GM23248 (cell line): ENCODE measurements around the gene COX7A2. TPM values are rescaled to one million over a fixed set of nuclear protein-coding genes. Genes with fewer than 3 reads are reported as not detected.

Source experiments
- DNase-seq: peaks from one replicate; pipeline ENCODE4 v3.0.0-alpha.2; 2015
- H2AFZ ChIP-seq: fragments of 200-600 bp; sonication (generic); 2 replicates; pipeline ENCODE4 v1.6.1; 2016; ENCODE audit warnings: antibody characterized with exemption
- H3F3A ChIP-seq: fragments of 200-600 bp; sonication (generic); 2 replicates; pipeline ENCODE4 v1.6.1; 2016; ENCODE audit warnings: mild to moderate bottlenecking, antibody characterized with exemption, mixed run types; ENCODE audit not compliant: insufficient read depth
- H3K27ac ChIP-seq: fragments of 200-600 bp; sonication (generic); 2 replicates; pipeline ENCODE4 v1.5.1; 2016; ENCODE audit warnings: mild to moderate bottlenecking
- H3K27me3 ChIP-seq: fragments of 200-600 bp; sonication (generic); replicated peaks from 2 replicates; pipeline ENCODE4 v1.6.1; 2016; ENCODE audit warnings: mild to moderate bottlenecking; ENCODE audit not compliant: insufficient read depth
- H3K36me3 ChIP-seq: fragments of 200-600 bp; sonication (generic); 2 replicates; pipeline ENCODE4 v1.6.1; 2016; ENCODE audit warnings: low read depth, mild to moderate bottlenecking
- H3K4me1 ChIP-seq: fragments of 200-600 bp; sonication (generic); 2 replicates; pipeline ENCODE4 v1.6.1; 2016; ENCODE audit warnings: mild to moderate bottlenecking; ENCODE audit not compliant: insufficient read depth
- H3K4me2 ChIP-seq: fragments of 200-600 bp; sonication (generic); one replicate; pipeline ENCODE4 v1.6.1; 2016; ENCODE audit warnings: mild to moderate bottlenecking; ENCODE audit not compliant: unreplicated experiment
- H3K4me3 ChIP-seq: fragments of 200-600 bp; sonication (generic); 2 replicates; pipeline ENCODE4 v1.5.1; 2016; ENCODE audit warnings: mild to moderate bottlenecking
- H3K79me2 ChIP-seq: fragments of 200-600 bp; sonication (generic); 2 replicates; pipeline ENCODE4 v1.6.1; 2016; ENCODE audit warnings: mild to moderate bottlenecking; ENCODE audit not compliant: insufficient read depth
- H3K9ac ChIP-seq: fragments of 200-600 bp; sonication (generic); 2 replicates; pipeline ENCODE4 v1.6.1; 2016; ENCODE audit warnings: mild to moderate bottlenecking
- H3K9me2 ChIP-seq: fragments of 200-600 bp; sonication (generic); 2 replicates; pipeline ENCODE4 v1.6.1; 2016; ENCODE audit warnings: mixed run types, mild to moderate bottlenecking, moderate library complexity; ENCODE audit not compliant: insufficient read depth
- H3K9me3 ChIP-seq: fragments of 200-600 bp; sonication (generic); one replicate; pipeline ENCODE4 v1.6.1; 2017; ENCODE audit warnings: low read depth
- H4K20me1 ChIP-seq: fragments of 200-600 bp; sonication (generic); 2 replicates; pipeline ENCODE4 v1.6.0; 2016; ENCODE audit not compliant: insufficient read depth
- EZH2 ChIP-seq: fragments of 200-600 bp; sonication (generic); IDR thresholded peaks from 2 replicates; pipeline ENCODE4 v1.6.1; 2018; ENCODE audit warnings: antibody characterized with exemption, mild to moderate bottlenecking; ENCODE audit not compliant: insufficient read depth, poor library complexity, severe bottlenecking
- EZH2phosphoT487 ChIP-seq: fragments of 200-600 bp; sonication (generic); IDR thresholded peaks from 2 replicates; pipeline ENCODE4 v1.6.1; 2018; ENCODE audit warnings: antibody characterized with exemption, moderate library complexity, mild to moderate bottlenecking, low read depth; ENCODE audit not compliant: insufficient read depth
- WGBS, 2 experiments: methylation state at CpG; one replicate each; pipeline ENCODE4 v1.1.6; 2015 to 2017; ENCODE audit warnings: low lambda C conversion rate in 2 of 2, low coverage in 1 of 2; ENCODE audit errors: missing lambda C conversion rate in 2 of 2; 5-methylcytosine and 5-hydroxymethylcytosine counted together
- in situ Hi-C: fragments of 300-500 bp; cut with MboI; formaldehyde crosslinking; loops from 2 replicates; pipeline ENCODE4 v1.15.0; 2020
- polyA plus RNA-seq: library from polyadenylated mRNA; unstranded; fragments of >200 nt; fragmentation: Nextera tagmentation; extraction: Ambion mirVana; gene quantifications from 2 replicates; pipeline ENCODE4 v1.2.1, GENCODE V29; 2016
- total RNA-seq: library from RNA; depleted of rRNA; stranded (reverse); fragments of >200 nt; shearing (Covaris generic); gene quantifications from 2 replicates; pipeline ENCODE4 v1.2.3, GENCODE V29; 2014

The COX7A2 gene
- total and polyA plus RNA-seq, 2 experiments from 2014 or later: 166 to 666 TPM

DNA sequence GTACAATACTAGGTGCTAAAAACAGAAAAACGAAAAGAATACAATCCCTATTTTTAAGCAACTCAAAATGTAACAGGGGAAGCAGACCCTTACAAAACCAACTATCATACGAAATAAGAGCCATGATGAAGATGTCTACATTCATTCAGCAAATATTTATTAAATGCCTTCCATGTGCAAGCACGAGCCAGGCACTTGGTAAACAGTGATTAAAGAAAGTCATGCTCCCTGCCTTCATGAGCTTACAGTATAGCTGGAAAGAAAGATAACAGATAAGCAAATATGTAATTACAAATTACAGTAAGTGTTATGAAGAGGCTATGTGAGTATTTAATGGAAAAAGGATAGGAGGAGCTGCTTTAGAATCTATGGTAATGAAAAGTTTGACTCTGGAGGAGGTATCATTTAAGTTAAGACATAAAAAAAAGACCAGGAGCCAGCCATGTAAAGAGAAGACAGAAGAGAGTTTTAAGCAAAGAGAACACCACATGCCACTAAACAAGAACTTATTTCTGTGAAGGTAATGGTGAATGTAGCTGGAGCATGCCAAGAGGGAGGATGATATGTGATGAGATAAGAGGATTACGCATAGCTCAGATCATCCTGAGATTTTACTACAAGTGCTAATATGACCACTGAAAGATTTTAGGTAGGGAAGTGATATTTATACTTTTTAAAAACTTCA, 19.3 kb upstream of the COX7A2 start:
- Histone ChIP-seq H3F3A (peaks cover 6% of the 10 kb centered on the region; the same call in 1 of the 2 replicates), H3K4me1 (peaks cover 11% of the 10 kb centered on the region), H4K20me1 (peaks cover 10% of the 10 kb centered on the region; the same call in 1 of the 2 replicates), H3K27ac (no peak overlapping the region), H2AFZ (no peak overlapping the region), H3K9me3 (no peaks in the 10 kb centered on the region), H3K9ac (no peak overlapping the region; the same call in 1 of the 2 replicates), H3K4me2 (no peak overlapping the region), H3K9me2 (no peaks in the 10 kb centered on the region), H3K27me3 (no peaks in the 10 kb centered on the region), H3K79me2 (peaks cover 91% of the 10 kb centered on the region), H3K36me3 (peaks cover 36% of the 10 kb centered on the region), H3K4me3 (no peak overlapping the region)
- TF ChIP-seq EZH2phosphoT487: no peak
- TF ChIP-seq EZH2: no peak
- in situ Hi-C loops: no loop called here
- 88% methylated on average over 4 of the region's 4 CpGs for WGBS, 2 experiments
- no peak for DNase-seq

GRCh38 chr6:75261299-75261698, 17.7 kb upstream of the COX7A2 start:
- Histone ChIP-seq H3F3A (no peaks in the 10 kb centered on the region), H4K20me1 (peaks cover under 1% of the 10 kb centered on the region; the same call in 1 of the 2 replicates), H3K4me1 (no peaks in the 10 kb centered on the region), H3K4me3 (no peak overlapping the region), H3K9ac (no peak overlapping the region), H3K36me3 (peaks cover 36% of the 10 kb centered on the region), H2AFZ (no peak overlapping the region), H3K4me2 (no peak overlapping the region), H3K9me2 (no peaks in the 10 kb centered on the region), H3K9me3 (no peaks in the 10 kb centered on the region), H3K79me2 (peaks cover 78% of the 10 kb centered on the region), H3K27me3 (no peaks in the 10 kb centered on the region), H3K27ac (no peak overlapping the region)
- TF ChIP-seq EZH2phosphoT487 (no peak), EZH2 (no peak)
- WGBS, 2 experiments: 100% methylated on average over 1 of the region's 1 CpG
- in situ Hi-C loops: no loop called here
- no peak for DNase-seq

- DNase-seq: no peak
- Histone ChIP-seq H3K27ac (no peak overlapping the region), H3K9ac (no peak overlapping the region), H3K4me3 (no peak overlapping the region), H3K4me1 (no peaks in the 10 kb centered on the region), H2AFZ (no peak overlapping the region), H3K79me2 (peaks cover 41% of the 10 kb centered on the region), H4K20me1 (no peaks in the 10 kb centered on the region), H3K4me2 (no peak overlapping the region), H3K36me3 (peaks cover 48% of the 10 kb centered on the region), H3K9me2 (no peaks in the 10 kb centered on the region), H3K27me3 (no peaks in the 10 kb centered on the region), H3F3A (no peaks in the 10 kb centered on the region), H3K9me3 (no peaks in the 10 kb centered on the region)
- in situ Hi-C loops: no loop called here
- 97 to 100% methylated on average over 1 of the region's 1 CpG for WGBS, 2 experiments
- TF ChIP-seq EZH2 (no peak), EZH2phosphoT487 (no peak)
Observed at GRCh38 chr6:75257343-75258087, 13.9 kb upstream of the COX7A2 start.

- Histone ChIP-seq H3K79me2 (no peaks in the 10 kb centered on the region), H4K20me1 (no peaks in the 10 kb centered on the region), H3K36me3 (peaks cover 15% of the 10 kb centered on the region), H3K4me1 (no peaks in the 10 kb centered on the region), H3F3A (peaks cover 10% of the 10 kb centered on the region; the same call in 1 of the 2 replicates), H3K27ac (no peak overlapping the region), H3K9ac (no peak overlapping the region), H3K4me3 (no peak overlapping the region), H3K27me3 (no peaks in the 10 kb centered on the region), H2AFZ (no peak overlapping the region), H3K4me2 (no peak overlapping the region), H3K9me3 (no peaks in the 10 kb centered on the region), H3K9me2 (no peaks in the 10 kb centered on the region)
- WGBS, 2 experiments: 100% methylated on average over 2 of the region's 2 CpGs
- DNase-seq: no peak
- TF ChIP-seq EZH2phosphoT487 (no peak), EZH2 (no peak)
- in situ Hi-C loops: no loop called here
Observed at GRCh38 chr6:75250552-75250951, 7.0 kb upstream of the COX7A2 start.
